OCI-LY7 (cell line): ENCODE results near the gene ZDHHC8. TPM values are rescaled to one million over a fixed set of nuclear protein-coding genes. Genes with fewer than 3 reads are reported as not detected.

Experiments
- BruUV-seq: library from RNA; stranded (reverse); fragments of 400-500 nt; replicated peaks from 2 replicates; lab custom pipeline; 2021; lab: Mats Ljungman, UMichigan
- CTCF ChIA-PET: fragments of 300-600 bp; sonication (Branson Sonifier 250); formaldehyde crosslinking; loops from one replicate; lab custom pipeline; 2022; ENCODE audit warnings: antibody characterized with exemption; ENCODE audit not compliant: unreplicated experiment; lab: Charles Lee
- POLR2A ChIA-PET: fragments of 300-600 bp; sonication (Branson Sonifier 250); formaldehyde crosslinking; loops from one replicate; lab custom pipeline; 2022; ENCODE audit warnings: antibody characterized with exemption; lab: Charles Lee
- DNase-seq: peaks from one replicate; pipeline ENCODE4 v3.0.0-alpha.2; 2015; ENCODE audit warnings: low spot score
- H2AFZ ChIP-seq: fragments of 200-600 bp; sonication (generic), shearing (Covaris generic); 2 replicates; pipeline ENCODE4 v1.6.1; 2014; ENCODE audit warnings: mild to moderate bottlenecking, antibody characterized with exemption, low read length, moderate library complexity
- H3K27ac ChIP-seq: fragments of 200-600 bp; sonication (generic); 2 replicates; pipeline ENCODE4 v1.5.1; 2014; ENCODE audit warnings: mixed run types, low read depth, mild to moderate bottlenecking, moderate library complexity, low read length, inconsistent platforms; ENCODE audit not compliant: poor library complexity, severe bottlenecking
- H3K36me3 ChIP-seq: fragments of 200-600 bp; sonication (generic); 2 replicates; pipeline ENCODE4 v1.6.1; 2014; ENCODE audit warnings: mild to moderate bottlenecking, antibody characterized with exemption, low read length, moderate library complexity, mixed read lengths; ENCODE audit not compliant: insufficient read depth
- H3K4me1 ChIP-seq: fragments of 200-600 bp; sonication (generic); 2 replicates; pipeline ENCODE4 v1.5.1; 2014; ENCODE audit warnings: mild to moderate bottlenecking, low read length; ENCODE audit not compliant: insufficient read depth, poor library complexity, severe bottlenecking
- H3K4me2 ChIP-seq: fragments of 200-600 bp; sonication (generic); 2 replicates; pipeline ENCODE4 v1.6.1; 2014; ENCODE audit warnings: mild to moderate bottlenecking, low read length
- H3K4me3 ChIP-seq: fragments of 200-600 bp; sonication (generic); 2 replicates; pipeline ENCODE4 v1.5.1; 2014; ENCODE audit warnings: mild to moderate bottlenecking, low read depth, low read length; ENCODE audit not compliant: poor library complexity, severe bottlenecking
- H3K79me2 ChIP-seq: fragments of 200-600 bp; sonication (generic); 2 replicates; pipeline ENCODE4 v1.6.1; 2016; ENCODE audit warnings: low read depth, mild to moderate bottlenecking, low read length, moderate library complexity, mixed read lengths; ENCODE audit not compliant: insufficient read depth
- H3K9me2 ChIP-seq: fragments of 200-600 bp; sonication (generic); 2 replicates; pipeline ENCODE4 v1.6.1; 2016; ENCODE audit warnings: mild to moderate bottlenecking, low read length, mixed read lengths; ENCODE audit not compliant: insufficient read depth
- H3K9me3 ChIP-seq: fragments of 200-600 bp; sonication (generic); 2 replicates; pipeline ENCODE4 v1.6.1; 2014; ENCODE audit warnings: mild to moderate bottlenecking, mixed run types, low read length, mixed read lengths
- H4K20me1 ChIP-seq: fragments of 200-600 bp; sonication (generic); 2 replicates; pipeline ENCODE4 v1.6.1; 2014; ENCODE audit warnings: mild to moderate bottlenecking, antibody characterized with exemption, low read length, moderate library complexity, mixed read lengths; ENCODE audit not compliant: insufficient read depth
- EZH2phosphoT487 ChIP-seq: fragments of 200-600 bp; sonication (generic); IDR thresholded peaks from 2 replicates; pipeline ENCODE4 v1.6.1; 2018; ENCODE audit warnings: low read depth, borderline replicate concordance, mild to moderate bottlenecking, mixed run types, antibody characterized with exemption, low read length, moderate library complexity, mixed read lengths
- intact Hi-C: fragments of 100-400 bp; cut with micrococcal nuclease; formaldehyde crosslinking; loops from one replicate; pipeline ENCODE4 v1.10.0; 2022; ENCODE audit not compliant: unreplicated experiment
- microRNA-seq: library from miRNA; unstranded; fragments of <30 nt; microRNA quantifications from one replicate; pipeline ENCODE4 v1.2.0, GENCODE V29; 2022; ENCODE audit warnings: borderline replicate concordance
- small RNA-seq: library from RNA; depleted of rRNA; stranded (forward); fragments of <200 nt; gene quantifications from one replicate; pipeline ENCODE3, GENCODE V24; 2014
- total RNA-seq, 2 experiments: library from RNA; depleted of rRNA in 1 of 2; stranded (reverse); fragments of >200 nt in 1 of 2; shearing (Covaris generic) in 1 of 2; gene quantifications; 2 replicates each; pipeline ENCODE4 v1.2.3, GENCODE V29; 2014 to 2022
- TF ChIP-seq, protein P1 (sequence below): fragments of 200-600 bp; sonication (generic); conservative IDR thresholded peaks from 2 replicates; pipeline ENCODE4 v1.5.1; 2014; ENCODE audit warnings: mild to moderate bottlenecking, antibody characterized with exemption, low read length, moderate library complexity, mixed read lengths

ZDHHC8 gene
- total RNA-seq, 2 experiments from 2014 or later: 2.3 to 16.7 TPM

DNA sequence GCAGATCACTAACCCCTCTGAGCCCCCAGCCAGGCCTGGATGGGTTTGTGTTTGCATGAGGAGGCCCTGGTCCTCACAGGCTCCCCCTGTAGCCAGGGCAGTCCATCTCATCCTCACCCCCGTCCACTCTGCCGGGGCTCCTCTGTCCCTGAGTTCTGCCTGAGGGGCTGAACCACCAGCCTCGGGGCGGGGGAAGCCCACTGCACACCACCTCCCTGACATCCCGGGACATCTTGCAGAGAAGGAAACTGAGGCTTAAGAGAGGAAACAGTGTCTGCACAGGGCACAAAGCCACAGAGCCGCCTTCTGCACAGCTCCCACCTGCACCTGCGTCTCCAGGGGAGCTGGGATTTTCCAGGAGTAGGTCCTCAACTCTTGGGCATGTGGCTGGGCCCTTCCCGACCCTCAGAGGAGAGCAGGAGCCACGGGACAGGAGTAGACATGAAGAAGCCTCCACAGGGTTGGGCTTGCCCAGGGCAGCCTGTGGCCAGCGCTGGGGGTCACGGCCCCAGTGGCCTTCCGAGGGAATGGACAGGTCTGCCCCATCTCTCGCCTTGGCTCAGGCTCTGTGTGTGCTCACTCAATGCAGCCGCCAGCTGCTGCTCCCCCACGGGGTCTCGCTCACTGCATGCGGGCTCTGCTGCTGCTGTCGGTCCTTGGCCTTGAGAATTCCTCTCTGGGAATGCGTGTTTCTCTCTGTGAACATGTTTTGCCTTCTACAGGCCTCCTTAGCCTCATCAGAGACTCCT, 64.7 kb downstream of the ZDHHC8 start:
- no peaks in the 10 kb centered on the region for H3K4me1 ChIP-seq
- H3K27ac ChIP-seq: no peak overlapping the region
- intact Hi-C loops: no loop called here
- no peaks in the 10 kb centered on the region for H4K20me1 ChIP-seq
- no peak for TF ChIP-seq EZH2phosphoT487
- TF ChIP-seq, protein P1, sequence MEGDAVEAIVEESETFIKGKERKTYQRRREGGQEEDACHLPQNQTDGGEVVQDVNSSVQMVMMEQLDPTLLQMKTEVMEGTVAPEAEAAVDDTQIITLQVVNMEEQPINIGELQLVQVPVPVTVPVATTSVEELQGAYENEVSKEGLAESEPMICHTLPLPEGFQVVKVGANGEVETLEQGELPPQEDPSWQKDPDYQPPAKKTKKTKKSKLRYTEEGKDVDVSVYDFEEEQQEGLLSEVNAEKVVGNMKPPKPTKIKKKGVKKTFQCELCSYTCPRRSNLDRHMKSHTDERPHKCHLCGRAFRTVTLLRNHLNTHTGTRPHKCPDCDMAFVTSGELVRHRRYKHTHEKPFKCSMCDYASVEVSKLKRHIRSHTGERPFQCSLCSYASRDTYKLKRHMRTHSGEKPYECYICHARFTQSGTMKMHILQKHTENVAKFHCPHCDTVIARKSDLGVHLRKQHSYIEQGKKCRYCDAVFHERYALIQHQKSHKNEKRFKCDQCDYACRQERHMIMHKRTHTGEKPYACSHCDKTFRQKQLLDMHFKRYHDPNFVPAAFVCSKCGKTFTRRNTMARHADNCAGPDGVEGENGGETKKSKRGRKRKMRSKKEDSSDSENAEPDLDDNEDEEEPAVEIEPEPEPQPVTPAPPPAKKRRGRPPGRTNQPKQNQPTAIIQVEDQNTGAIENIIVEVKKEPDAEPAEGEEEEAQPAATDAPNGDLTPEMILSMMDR: no peak
- no peaks in the 10 kb centered on the region for H3K9me3 ChIP-seq
- no peaks in the 10 kb centered on the region for H3K79me2 ChIP-seq
- no peak overlapping the region for H2AFZ ChIP-seq
- POLR2A ChIA-PET: no interaction called here
- no TSS peak for BruUV-seq
- no peaks in the 10 kb centered on the region for H3K9me2 ChIP-seq
- DNase-seq: no peak
- no peak overlapping the region for H3K4me3 ChIP-seq
- no peak overlapping the region for H3K4me2 ChIP-seq
- no peaks in the 10 kb centered on the region for H3K36me3 ChIP-seq
- CTCF ChIA-PET: no interaction called here

Small RNA genes within 50 kb of the gene (microRNA-seq; reads per million reads assigned to microRNA genes)
- not detected for gene MIR6816

Small RNA genes within 50 kb of the gene (small RNA-seq; reads per million reads assigned to genes)
- not detected for gene MIR6816
- gene RF00599: not detected

Other genes starting within 250 kb of the ZDHHC8 start
- 102 and 112 TPM in 2 replicates for gene COMT, start 190.0 kb upstream of the ZDHHC8 start, total RNA-seq (2014; rRNA removed; shearing (Covaris generic))
- gene COMT, start 190.0 kb upstream of the ZDHHC8 start, total RNA-seq (2022): 89.5 and 90.8 TPM in 2 replicates
- gene TXNRD2, start 190.0 kb upstream of the ZDHHC8 start, total RNA-seq (2014; rRNA removed; shearing (Covaris generic)): 24.1 and 28.9 TPM in 2 replicates
- gene TXNRD2, start 190.0 kb upstream of the ZDHHC8 start, total RNA-seq (2022): 23.5 and 24.7 TPM in 2 replicates
- gene ARVCF, start 115.0 kb upstream of the ZDHHC8 start, total RNA-seq (2014; rRNA removed; shearing (Covaris generic)): 1.8 and 2.9 TPM in 2 replicates
- 3.8 and 3.9 TPM in 2 replicates for gene ARVCF, start 115.0 kb upstream of the ZDHHC8 start, total RNA-seq (2022)
- 12.3 and 18.3 TPM in 2 replicates for gene TANGO2, start 110.7 kb upstream of the ZDHHC8 start, total RNA-seq (2014; rRNA removed; shearing (Covaris generic))
- gene TANGO2, start 110.7 kb upstream of the ZDHHC8 start, total RNA-seq (2022): 23.3 and 25.0 TPM in 2 replicates
- gene DGCR8, start 51.6 kb upstream of the ZDHHC8 start, total RNA-seq (2014; rRNA removed; shearing (Covaris generic)): 49.5 and 53.4 TPM in 2 replicates
- gene DGCR8, start 51.6 kb upstream of the ZDHHC8 start, total RNA-seq (2022): 68.2 and 75.6 TPM in 2 replicates
- gene RANBP1, start 15.7 kb upstream of the ZDHHC8 start, total RNA-seq (2014; rRNA removed; shearing (Covaris generic)): 570 and 652 TPM in 2 replicates
- gene RANBP1, start 15.7 kb upstream of the ZDHHC8 start, total RNA-seq (2022): 398 and 406 TPM in 2 replicates
- 118 and 126 TPM in 2 replicates for gene TRMT2A, start 14.6 kb upstream of the ZDHHC8 start, total RNA-seq (2014; rRNA removed; shearing (Covaris generic))
- gene TRMT2A, start 14.6 kb upstream of the ZDHHC8 start, total RNA-seq (2022): 97.5 and 104 TPM in 2 replicates
- not detected in 2 replicates for gene CCDC188, start 19.3 kb downstream of the ZDHHC8 start, total RNA-seq (2014; rRNA removed; shearing (Covaris generic))
- gene CCDC188, start 19.3 kb downstream of the ZDHHC8 start, total RNA-seq (2022): not detected in 2 replicates
- gene RTN4R, start 136.5 kb downstream of the ZDHHC8 start, total RNA-seq (2014; rRNA removed; shearing (Covaris generic)): not detected in 2 replicates
- gene RTN4R, start 136.5 kb downstream of the ZDHHC8 start, total RNA-seq (2022): not detected in 2 replicates
- gene DGCR6L, start 188.3 kb downstream of the ZDHHC8 start, total RNA-seq (2014; rRNA removed; shearing (Covaris generic)): 36.0 and 37.8 TPM in 2 replicates
- 18.9 and 22.5 TPM in 2 replicates for gene DGCR6L, start 188.3 kb downstream of the ZDHHC8 start, total RNA-seq (2022)